Tibial artery (tissue), 4 donors: ENCODE measurements around the gene GPN1.
A peak's percentile ranks its signal among the peaks of the same experiment; 100 is the strongest.

Experiments used
- DNase-seq, 2 donors: peaks; one replicate each; pipeline ENCODE4 v3.0.0-alpha.2; 2019
- H3K27ac ChIP-seq, 2 donors: fragments of 200-600 bp; sonication (generic) in 1 of 2; 1 replicate in 1 of 2; 2 replicates in 1 of 2; pipeline ENCODE4 v1.5.1; 2018 to 2019; ENCODE audit warnings: mild to moderate bottlenecking in 1 of 2
- H3K27me3 ChIP-seq, 2 donors: fragments of 200-600 bp; sonication (generic) in 1 of 2; one replicate each; pipeline versions ENCODE4 v1.5.1 to v1.6.0; 2016 to 2019
- H3K36me3 ChIP-seq, 3 donors: fragments of 200-600 bp; sonication (generic) in 2 of 3; one replicate each; pipeline ENCODE4 v1.5.1; 2016 to 2019; ENCODE audit warnings: mild to moderate bottlenecking in 2 of 3
- H3K4me1 ChIP-seq, 4 donors: fragments of 200-600 bp; sonication (generic) in 2 of 4; 1 replicate in 3 of 4; 2 replicates in 1 of 4; pipeline ENCODE4 v1.5.1; 2016 to 2019
- H3K4me3 ChIP-seq, 2 donors: fragments of 200-600 bp; sonication (generic) in 1 of 2; 1 replicate in 1 of 2; 2 replicates in 1 of 2; pipeline ENCODE4 v1.5.1; 2018 to 2019; ENCODE audit warnings: mild to moderate bottlenecking in 2 of 2
- H3K9me3 ChIP-seq, 3 donors: fragments of 200-600 bp; sonication (generic) in 1 of 3; one replicate each; pipeline ENCODE4 v1.5.1; 2016 to 2019
- CTCF ChIP-seq, 2 experiments: fragments of 200-600 bp in 1 of 2; fragments of 450-650 bp in 1 of 2; IDR thresholded peaks; one replicate each; pipeline ENCODE4 v1.5.1; 2017 to 2019; ENCODE audit warnings: antibody characterized with exemption in 2 of 2, mild to moderate bottlenecking in 1 of 2, moderate library complexity in 1 of 2
- intact Hi-C: fragments of 100-400 bp; cut with DNase I; formaldehyde crosslinking; loops from one replicate; pipeline ENCODE4 v1.15.0; 2023; ENCODE audit warnings: low total_unique reads

The GPN1 gene

GRCh38 chr2:27628767-27629709 is at the start of gene GPN1, which contains the start of gene CCDC121:
GPN1 (plus strand) TSS chr2:27629050; CDS start chr2:27629059, 9 bp downstream.
CCDC121 (minus strand) TSS chr2:27629012; CDS start chr2:27627799, 1,213 bp downstream.
- Histone ChIP-seq H3K27ac (peak within 1 kb of the TSS; percentile 71 to 80), H3K36me3 (peaks cover 18 to 39% (median 31%) of the 10 kb centered on the region in 3 donors), H3K9me3 (no peaks in the 10 kb centered on the region), H3K27me3 (no peaks in the 10 kb centered on the region), H3K4me3 (peak within 1 kb of the TSS; percentile 73 to 88), H3K4me1 (peaks cover 0 to 21% (median 14%) of the 10 kb centered on the region in 4 donors)
- DNase-seq: peak; percentile 89 to 91
- intact Hi-C loops: no loop called here
- TF ChIP-seq CTCF (IDR thresholded peaks at IDR 0.05): no peak

GRCh38 chr2:27581417-27582128 is 47.3 kb upstream of the GPN1 start:
- no peak for TF ChIP-seq CTCF (IDR thresholded peaks at IDR 0.05)
- Histone ChIP-seq H3K36me3 (peaks cover 0 to 7% (median 4%) of the 10 kb centered on the region in 3 donors), H3K9me3 (peaks cover 0 to 36% (median 29%) of the 10 kb centered on the region in 3 donors), H3K27me3 (no peaks in the 10 kb centered on the region), H3K4me3 (no peak overlapping the region), H3K4me1 (peaks cover 0 to 36% (median 17%) of the 10 kb centered on the region in 4 donors), H3K27ac (peak overlapping the region in 1 of 2 donors; percentile 78)
- no peak for DNase-seq
- intact Hi-C loops: loop anchor here (10.0 kb wide), 1 partner anchor 87 kb away; the partner anchor contains the start of genes FNDC4 and GCKR

DNA sequence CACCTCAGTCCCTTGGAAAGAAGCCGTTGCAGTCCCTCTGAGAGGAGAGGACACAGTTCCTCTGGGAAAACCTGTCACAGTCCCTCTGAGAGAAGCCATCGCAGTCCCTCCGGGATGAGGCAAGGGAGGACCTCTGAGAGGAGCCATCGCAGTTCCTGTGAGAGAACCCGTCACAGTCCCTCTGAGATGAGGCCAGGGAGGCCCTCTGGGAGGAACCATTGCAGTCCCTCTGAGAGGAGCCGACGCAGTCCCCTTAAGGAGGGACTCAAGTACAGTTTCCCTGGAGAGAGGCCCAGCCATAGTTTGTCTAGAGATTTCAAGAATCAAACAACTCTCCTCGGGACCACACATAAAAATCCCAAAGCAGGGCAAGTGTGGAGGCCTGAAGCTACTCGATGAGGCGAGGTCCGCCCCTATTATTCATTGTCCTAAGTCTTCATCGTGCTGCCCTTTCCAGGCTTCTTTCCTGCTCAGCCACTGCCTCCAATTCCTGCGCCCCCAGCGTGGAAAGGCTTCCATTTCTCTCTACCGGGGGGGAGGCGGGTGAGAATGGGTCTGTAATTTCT is 46.6 kb upstream of the GPN1 start:
- intact Hi-C loops: loop anchor here (10.0 kb wide), 1 partner anchor 87 kb away; the partner anchor contains the start of genes FNDC4 and GCKR
- peak overlapping the region; percentile 64 to 69 for H3K4me3 ChIP-seq
- H3K36me3 ChIP-seq: peaks cover 0 to 7% (median 4%) of the 10 kb centered on the region in 3 donors
- H3K27ac ChIP-seq: peak overlapping the region; percentile 74 to 78
- no peak for TF ChIP-seq CTCF (IDR thresholded peaks at IDR 0.05)
- H3K9me3 ChIP-seq: peaks cover 0 to 32% (median 23%) of the 10 kb centered on the region in 3 donors
- H3K4me1 ChIP-seq: peaks cover 0 to 36% (median 17%) of the 10 kb centered on the region in 4 donors
- no peaks in the 10 kb centered on the region for H3K27me3 ChIP-seq
- DNase-seq: no peak

DNA sequence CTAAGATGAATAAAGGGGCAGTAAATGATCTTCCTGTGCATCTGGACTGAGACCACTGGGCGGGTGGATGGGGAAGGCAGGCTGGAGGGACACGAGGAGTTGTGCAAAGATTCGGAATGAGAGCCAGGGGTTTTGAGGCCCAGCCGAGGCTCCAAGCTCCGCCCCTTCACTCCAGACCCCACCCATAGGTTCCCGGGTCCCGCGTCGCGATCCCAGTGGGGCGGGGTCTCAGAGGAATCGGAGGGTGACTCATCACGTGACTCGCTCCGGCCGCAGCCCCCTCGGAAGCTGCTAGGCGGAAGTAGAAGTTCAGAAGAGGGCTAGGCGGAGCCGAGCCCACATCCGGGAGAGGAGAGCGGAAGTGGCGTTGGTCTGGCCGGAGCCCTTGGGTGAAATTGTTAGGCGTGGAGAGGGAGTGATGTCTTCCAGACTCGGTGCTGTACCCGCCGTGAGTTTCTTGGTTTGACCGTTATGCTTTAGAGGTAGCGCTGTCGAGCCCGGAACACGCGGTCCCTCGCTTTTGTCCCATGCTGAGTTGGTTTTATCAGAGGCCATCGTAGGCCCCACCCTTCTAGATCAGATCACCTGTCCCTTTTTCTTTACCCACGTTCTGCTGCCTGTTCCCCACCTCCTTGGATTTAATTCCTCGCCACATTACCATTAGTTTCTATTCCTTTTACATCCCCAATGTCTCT is 46.0 kb upstream of the GPN1 start, which contains the start of gene ZNF512:
Gene ZNF512, plus strand, starts transcription at position 348 of the 695 bp plus-strand sequence. Its CDS starts 71 bp downstream, at position 419.
- Histone ChIP-seq H3K27me3 (no peaks in the 10 kb centered on the region), H3K27ac (peak within 1 kb of the TSS; percentile 74 to 78), H3K4me3 (peak within 1 kb of the TSS; percentile 64 to 69), H3K9me3 (peaks cover 0 to 26% (median 16%) of the 10 kb centered on the region in 3 donors), H3K4me1 (peaks cover 0 to 39% (median 17%) of the 10 kb centered on the region in 4 donors), H3K36me3 (peaks cover 0 to under 1% (median 0%) of the 10 kb centered on the region in 3 donors)
- TF ChIP-seq CTCF (IDR thresholded peaks at IDR 0.05): no peak
- peak; percentile 89 to 94 for DNase-seq
- intact Hi-C loops: loop anchor here (10.0 kb wide), 1 partner anchor 88 kb away; the partner anchor contains the start of genes FNDC4 and GCKR
